Pulmonary artery endothelial cell (primary cell): ENCODE results near the gene SNX20. TPM values are rescaled to one million over a fixed set of nuclear protein-coding genes. Genes with fewer than 3 reads are reported as not detected.

Experiments used
- DNase-seq: peaks from one replicate; pipeline ENCODE4 v3.0.0-alpha.2; 2011; ENCODE audit warnings: low read depth, low spot score
- total RNA-seq: library from RNA; depleted of rRNA; stranded (reverse); fragments of >200 nt; gene quantifications from 2 replicates; pipeline ENCODE4 v1.2.3, GENCODE V29; 2014

SNX20 gene, protein sequence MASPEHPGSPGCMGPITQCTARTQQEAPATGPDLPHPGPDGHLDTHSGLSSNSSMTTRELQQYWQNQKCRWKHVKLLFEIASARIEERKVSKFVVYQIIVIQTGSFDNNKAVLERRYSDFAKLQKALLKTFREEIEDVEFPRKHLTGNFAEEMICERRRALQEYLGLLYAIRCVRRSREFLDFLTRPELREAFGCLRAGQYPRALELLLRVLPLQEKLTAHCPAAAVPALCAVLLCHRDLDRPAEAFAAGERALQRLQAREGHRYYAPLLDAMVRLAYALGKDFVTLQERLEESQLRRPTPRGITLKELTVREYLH
- total RNA-seq = not detected in 2 replicates

DNA sequence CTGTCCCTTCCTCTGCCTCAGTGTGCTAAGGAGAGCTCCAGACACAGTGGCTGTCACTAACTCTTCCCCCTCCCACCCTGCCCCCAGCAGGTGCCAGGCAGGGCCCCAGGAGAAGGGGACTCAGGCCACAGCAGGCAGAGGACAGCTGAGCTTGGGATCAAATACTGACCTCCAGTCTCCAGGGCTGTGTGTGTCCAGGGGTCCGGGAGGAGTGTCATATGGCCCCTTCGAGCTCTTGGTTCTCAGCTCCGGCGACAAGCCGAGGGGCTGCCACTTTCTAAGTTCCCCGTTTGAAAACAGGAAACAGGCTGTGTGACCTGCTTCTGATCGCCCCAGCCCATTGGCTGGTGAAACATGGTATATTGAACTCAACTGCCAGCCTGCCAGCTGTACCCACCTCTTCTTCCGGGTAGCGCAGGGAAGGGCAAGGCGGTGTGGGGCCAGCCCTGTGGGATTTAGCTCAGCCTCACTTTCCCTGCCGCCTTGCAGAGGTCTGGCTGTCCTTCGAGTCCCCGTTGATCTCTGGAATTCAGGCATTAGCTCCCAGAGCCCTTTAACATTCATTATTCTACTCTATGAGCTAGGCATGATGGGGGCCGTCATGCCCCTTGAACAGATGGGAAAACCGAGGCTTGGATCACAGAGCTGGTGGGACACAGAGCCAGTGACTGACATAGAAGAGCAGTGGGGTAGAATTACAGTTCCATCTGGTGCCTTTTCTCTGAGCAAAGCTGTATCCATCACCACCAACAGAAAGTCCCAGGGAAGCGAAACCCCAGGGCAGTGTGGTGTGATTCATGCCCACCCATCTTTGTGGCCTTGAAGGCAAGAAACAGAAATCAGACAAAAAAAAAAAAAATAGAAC lies at the start of gene SNX20:
Gene SNX20, minus strand, starts transcription at position 292 of the 865 bp plus-strand sequence. CDS start 3,786 bp downstream, outside the sequence.
- DNase-seq = no peak

DNA sequence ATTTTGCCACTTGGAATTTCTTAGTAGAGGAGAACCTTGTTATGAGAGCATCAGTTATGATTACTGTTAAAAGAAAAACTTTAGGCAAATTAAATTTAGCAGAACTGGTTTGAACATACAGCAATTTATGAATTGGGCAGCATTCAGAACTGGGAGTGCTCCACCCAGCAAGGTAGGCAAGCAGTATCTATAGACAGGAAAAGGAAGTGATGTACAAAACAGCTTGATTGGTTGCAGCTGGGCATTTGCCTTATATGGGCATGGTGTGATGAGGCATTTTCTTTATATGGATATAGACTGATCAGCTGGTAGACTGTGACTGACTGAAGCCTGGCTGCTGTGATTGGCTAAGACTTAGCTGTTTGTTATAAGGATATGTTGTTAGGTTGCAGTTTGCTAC lies 43.2 kb upstream of the SNX20 start:
- DNase-seq = no peak

DNA sequence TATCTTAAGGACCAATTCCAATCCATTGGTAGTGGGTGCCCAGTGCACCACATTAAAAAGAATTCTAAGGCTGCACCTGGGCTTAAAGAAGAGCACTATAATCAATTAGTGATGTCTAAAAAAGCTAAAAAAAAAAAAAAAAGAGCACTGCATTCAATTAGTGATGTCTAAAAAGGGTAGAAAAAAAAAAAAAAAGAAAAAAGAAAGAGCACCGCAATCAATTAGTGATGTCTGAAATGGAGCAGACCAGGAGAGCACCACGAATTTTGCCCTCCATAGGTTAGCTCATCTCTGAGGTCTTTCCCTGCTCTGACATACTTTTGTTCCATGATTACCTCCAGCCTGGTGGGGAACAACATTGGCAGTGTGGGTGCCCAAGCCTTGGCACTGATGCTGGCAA lies 41.8 kb upstream of the SNX20 start:
- DNase-seq = no peak

DNA sequence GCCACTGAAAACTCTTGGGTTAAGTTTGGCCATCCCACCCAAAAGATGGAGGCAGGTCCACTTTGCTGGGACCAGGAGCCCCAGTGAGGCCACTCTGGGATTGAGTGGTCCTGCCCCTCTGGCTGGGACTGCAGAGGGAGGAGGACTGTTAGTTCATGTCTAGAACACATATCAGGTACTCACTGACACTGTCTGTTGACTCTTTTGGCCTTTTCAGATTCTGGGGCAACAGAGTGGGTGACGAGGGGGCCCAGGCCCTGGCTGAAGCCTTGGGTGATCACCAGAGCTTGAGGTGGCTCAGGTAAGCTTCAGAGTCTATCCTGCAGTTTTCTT lies 41.3 kb upstream of the SNX20 start:
- DNase-seq = no peak

DNA sequence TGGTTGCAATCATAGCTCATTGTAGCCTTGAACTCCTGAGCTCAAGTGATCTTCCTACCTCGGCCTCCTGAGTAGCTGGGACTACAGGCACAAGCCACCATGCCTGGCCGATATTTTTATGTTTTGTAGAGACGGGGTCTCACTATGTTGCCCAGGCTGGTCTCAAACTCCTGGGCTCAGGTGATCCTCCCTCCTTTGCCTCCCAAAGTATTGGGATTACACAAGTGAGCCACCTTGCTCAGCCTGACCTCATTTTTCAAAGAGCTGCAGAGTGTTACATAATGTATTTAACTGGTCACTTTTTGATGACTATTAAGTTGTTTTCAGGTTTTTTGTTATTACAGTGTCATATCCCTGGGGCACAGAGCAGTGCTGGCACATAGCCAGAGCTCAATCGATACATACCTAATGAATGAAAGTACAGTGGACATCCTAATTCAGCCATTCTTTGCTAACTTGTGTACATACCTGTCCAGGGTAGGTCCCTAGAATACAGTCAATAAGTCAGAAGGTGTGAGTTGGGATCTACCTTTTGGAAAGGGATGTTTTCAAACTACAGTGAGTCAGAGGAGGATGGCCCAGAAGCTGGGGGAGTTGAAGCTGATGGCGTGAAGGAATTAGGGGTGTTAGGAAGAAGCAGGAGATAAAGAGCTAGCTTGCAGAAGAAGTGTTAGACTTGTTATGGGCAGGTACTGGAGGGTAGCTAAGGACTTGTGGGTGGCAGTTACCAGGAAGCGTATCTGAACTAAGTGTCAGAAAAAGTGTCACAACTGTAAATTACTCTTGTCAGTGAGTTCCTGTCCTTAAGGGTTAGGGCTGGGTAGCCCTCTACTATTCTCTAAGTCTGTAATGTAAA lies 40.7 kb upstream of the SNX20 start:
- no peak for DNase-seq

DNA sequence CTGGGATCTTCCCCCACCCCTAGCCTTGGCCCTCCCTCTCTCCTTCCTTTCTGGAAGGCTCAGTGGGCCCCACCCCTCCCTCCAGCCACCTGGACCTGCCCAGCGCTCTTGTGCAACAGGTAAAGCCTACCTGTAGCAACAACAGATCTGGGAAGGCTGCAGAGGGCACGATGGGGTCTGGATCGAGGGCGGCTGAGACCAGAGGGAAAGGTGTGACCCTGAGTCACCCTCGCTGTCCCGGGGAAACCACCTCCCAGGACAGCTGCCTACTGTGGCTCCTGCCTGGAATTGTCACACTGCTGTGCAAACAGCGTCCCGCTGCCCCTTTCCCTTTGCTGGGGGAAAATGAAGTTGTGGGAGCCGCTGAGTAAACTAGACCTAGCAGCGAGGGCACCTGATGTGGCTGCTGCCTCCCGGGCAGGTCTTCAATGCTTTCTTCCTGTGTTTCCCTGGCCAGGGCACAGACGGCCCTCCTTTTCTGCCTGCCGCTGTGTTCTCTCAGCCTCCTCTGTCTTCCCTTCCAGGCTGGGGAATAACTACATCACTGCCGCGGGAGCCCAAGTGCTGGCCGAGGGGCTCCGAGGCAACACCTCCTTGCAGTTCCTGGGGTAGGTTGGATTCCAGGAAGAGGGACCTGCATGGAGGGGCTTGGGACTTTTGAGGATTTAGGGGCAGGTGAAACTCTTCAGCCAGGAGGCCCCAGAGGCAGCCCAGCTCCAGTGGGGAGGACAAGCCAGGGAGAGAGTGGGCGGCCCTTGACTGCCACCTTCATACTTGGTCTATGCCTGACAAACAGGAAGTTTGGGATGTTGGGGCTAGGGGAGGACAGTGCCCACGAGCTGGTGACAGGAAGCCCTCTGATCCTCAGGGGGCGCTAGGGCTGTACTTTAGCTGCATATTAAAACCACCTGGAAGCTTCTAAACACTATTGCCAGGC lies 38.6 kb upstream of the SNX20 start:
- no peak for DNase-seq

DNA sequence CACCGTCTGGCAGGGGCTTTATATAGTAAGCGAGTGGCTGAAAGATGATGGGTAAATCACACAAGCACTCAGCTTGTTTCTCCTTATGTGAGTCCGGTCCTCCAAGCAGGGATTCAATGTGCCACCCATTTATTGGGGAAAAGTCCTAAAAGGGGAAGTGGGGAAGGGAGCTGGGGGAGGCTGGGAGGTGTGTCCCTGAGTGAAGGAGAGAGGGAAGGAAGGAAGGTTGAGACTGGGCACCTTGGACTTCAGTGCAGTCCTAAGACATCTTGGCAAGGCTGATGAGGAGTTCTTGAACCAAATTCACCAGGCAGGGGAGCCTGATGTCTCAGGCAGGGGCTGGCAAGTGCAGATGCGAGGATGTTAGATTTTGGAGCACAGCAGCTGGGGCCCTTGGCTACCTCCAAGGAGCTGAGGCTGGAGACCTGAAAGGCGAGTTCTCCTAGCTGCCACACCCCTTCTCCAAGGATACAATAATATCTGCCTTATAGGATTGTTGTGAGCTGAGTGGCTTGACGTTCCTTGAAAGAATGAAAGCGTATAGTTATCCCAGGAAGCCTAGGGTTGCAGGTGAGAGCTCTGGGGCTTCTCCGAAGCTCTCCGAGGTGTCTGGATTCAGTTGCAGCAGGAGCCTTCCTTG lies 37.8 kb upstream of the SNX20 start:
- DNase-seq = no peak

DNA sequence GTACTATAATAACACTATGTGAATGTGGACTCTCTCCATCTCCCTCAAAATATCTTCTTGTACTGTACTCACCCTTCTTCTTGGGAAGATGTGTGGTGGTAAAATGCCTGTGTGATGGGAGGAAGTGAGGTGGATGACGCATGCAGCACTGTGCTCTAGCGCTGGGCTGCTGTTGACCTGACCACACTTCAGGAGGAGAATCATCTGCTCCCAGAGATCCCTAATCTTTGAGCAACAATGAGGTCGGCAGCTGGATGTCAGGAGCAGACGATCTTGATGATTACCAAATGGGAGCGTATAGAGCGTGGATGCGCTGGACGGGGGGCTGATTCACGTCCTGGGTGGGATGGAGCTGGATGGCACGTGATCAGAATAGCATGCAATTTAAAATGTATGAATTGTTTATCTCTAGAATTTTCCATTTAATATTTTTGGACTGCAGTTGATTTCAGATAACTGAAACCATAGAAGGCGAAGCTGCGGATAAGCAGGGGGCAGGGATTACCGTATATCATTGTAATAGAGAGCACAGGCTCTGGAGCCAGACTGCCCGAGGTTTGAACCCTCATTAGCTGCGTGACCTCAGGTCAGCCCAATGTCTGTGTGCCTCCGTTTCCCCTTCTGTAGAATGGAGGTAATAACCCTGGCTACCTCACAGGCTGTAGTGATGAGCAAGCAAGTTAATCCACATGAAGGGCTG lies 37.1 kb upstream of the SNX20 start:
- DNase-seq = no peak

DNA sequence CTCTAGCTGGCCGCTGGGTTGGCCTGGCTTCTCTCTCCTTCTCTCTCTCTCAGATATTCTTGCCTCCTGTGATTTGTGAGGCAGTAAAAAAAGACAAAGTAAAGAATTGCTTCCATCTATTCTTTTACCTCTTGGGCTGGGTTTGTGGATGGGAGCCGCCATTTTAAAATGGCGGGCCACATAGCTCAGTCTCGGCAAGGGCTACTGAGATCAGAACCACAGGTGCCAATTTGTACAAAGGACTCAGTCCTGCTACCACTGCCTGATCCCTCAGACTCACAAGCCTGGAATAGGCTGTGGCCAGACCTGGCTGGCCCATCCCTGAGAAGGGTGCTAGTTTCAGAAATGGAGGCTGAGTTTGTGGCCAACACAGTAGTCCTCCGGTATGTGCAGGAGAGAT lies 36.4 kb upstream of the SNX20 start:
- no peak for DNase-seq

DNA sequence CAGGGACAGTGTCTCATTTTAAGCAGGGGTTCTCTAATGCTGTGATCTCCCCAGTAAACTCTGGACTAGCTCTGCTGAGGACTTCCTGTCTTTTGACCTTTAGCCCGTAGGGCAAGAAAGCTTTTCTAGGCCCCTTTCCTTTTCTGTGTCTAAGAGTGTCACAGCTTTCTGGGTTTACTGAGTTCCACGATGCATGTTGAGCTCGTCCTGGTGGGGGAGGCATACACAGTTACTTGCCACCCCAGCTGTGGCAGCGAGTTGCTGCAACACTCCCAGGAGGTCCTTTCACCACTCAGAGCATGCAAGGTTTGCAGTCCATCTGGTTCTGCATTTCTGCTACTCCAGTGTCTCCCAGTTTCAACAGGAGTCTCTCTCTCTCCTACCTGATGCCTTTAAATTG lies 36.0 kb upstream of the SNX20 start:
- DNase-seq = no peak

DNA sequence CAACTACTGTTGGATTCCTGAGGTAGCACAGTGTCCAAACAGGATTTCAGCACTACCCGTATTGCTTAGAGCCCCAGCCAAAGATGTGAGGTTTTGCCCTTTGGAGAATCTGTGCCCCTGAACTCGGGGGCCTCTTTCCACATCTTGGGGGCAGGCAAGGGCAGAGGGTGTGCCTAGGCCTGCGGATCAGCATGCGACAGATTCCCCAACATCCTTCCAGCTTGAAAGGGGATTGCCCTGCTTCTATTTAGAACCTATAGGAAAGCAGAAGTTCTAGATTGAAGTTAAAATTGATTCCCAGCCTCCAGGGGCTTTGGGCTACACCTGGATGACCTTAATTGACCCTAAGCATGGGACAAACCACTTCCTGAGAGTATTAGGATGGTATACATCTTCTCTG lies 31.8 kb upstream of the SNX20 start:
- DNase-seq = no peak

DNA sequence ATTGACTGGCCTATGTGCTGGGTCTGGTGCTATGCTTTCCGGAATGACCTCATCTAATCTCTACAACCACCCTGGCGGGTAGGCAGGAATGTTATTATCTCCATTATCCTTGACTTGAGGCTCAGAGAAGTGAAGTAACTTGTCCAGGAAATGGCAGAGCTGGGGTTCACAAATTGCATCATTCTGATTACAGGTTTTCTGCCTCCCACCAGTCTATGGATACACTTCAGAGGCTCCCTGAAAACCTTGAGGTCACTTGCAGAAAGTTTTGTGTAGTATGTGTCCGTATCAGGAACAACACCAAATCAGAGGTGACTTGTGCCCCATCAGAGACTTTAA lies 31.4 kb upstream of the SNX20 start:
- no peak for DNase-seq

DNA sequence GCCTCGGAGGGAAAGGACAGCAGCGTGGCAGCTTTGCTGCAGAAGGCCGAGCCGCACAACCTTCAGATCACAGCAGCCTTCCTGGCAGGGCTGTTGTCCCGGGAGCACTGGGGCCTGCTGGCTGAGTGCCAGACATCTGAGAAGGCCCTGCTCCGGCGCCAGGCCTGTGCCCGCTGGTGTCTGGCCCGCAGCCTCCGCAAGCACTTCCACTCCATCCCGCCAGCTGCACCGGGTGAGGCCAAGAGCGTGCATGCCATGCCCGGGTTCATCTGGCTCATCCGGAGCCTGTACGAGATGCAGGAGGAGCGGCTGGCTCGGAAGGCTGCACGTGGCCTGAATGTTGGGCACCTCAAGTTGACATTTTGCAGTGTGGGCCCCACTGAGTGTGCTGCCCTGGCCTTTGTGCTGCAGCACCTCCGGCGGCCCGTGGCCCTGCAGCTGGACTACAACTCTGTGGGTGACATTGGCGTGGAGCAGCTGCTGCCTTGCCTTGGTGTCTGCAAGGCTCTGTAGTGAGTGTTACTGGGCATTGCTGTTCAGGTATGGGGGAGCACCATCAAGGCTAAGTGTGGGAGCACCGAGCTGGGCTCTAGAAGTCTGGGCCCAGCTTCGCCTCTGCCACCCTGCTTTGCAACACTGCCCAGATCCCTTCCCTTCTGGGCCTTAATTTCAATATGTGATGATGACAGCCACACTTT lies 30.9 kb upstream of the SNX20 start:
- no peak for DNase-seq

DNA sequence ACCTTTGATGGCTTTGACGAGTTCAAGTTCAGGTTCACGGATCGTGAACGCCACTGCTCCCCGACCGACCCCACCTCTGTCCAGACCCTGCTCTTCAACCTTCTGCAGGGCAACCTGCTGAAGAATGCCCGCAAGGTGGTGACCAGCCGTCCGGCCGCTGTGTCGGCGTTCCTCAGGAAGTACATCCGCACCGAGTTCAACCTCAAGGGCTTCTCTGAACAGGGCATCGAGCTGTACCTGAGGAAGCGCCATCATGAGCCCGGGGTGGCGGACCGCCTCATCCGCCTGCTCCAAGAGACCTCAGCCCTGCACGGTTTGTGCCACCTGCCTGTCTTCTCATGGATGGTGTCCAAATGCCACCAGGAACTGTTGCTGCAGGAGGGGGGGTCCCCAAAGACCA lies 29.9 kb upstream of the SNX20 start:
- no peak for DNase-seq

DNA sequence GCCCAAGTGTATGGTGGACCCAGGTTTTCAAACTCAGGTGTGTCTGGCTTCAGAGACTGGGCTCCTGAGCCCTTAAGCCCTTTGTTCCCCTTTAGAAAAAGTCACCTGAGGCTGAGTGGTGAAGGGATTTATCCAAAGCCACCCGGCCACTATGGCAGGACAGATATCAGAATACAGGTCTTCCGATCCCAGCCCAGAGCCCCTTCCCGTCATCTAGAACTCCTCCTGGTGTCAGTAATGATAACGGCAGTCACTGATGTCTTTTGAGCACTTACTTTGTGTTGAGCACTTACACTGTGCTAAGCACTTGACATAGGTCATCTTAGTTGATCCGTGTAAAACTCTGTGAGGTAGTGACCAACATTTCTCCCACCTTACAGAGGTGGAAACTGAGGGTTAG lies 28.9 kb upstream of the SNX20 start:
- no peak for DNase-seq

DNA sequence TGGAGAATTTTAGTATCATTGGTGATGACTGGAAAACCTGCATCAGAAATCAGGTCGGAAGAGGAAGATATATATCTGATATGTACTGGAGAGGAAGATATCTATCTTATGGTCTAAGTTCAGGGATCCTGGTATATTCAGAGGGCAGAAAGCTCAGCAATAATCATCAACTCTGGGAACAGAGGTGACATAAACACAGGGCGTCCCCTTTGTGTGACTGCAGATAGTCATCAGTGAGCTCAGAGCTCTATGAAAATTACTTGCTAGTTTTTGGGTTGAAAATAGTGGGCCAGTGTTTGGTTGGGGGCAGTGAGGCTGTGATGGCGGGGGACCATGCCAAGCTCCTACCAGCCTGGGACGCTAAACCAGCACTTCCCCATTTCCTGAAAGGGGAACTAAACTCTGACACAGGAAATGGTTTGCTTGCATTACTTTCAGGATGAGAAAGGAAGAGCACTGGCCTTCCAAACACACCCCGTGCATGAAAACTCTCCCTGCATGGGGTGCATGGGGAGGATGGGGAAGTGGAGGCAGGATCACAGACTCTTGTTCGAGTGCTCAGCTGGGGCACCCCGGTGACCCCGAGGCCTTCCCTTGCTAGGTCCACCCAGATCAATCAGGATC lies 28.1 kb upstream of the SNX20 start:
- DNase-seq = no peak

DNA sequence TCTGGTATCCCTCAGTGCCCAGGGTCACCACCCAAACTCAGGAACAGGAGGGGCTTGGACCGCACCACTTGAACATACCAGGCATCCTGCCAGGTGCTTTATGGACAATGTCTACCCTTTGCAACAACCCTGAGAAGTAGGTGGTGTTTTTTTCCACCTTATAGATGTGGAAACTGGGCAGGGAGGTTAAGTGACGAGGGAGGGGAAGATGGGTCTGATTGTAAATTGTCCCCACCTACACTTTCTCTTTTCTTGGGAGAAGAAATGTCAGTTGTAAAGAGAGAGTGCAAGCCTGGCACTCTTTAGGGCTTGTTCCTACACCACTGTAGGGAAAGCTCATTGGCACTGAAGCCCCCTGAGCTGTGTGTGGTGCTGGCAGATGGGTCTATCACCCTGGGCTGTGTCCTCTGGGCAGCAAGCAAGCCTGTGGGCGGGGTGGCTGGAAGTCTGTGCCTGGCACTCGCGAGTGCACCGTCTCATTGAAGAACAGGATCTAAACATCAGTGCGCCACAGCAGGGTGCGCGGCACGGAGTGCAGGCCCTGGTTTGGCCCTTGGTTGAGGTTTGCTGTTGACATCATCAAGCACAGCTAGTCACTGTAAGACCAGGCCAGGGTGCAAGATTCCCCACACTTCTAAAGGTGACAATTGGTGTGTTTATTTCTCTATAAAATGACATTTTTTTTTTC lies 27.4 kb upstream of the SNX20 start:
- DNase-seq = no peak

DNA sequence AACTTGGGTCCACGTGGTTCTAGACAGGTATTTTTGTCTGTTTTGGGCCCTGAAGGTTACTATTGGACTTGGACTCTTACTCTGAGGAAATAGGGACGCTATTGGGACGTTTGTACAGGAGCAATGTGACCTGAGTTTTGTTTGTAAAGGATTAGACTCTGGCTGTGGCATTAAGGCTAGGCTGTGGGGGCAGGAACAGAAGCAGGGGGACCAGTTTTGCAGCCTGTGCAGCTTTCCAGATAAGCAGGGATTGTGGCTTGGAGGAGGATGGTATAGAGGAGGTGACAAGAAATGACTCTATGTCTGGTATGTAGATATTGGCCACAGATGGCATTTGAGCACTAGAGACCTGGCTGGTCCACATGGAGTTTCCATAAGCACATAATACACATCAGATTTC lies 25.1 kb upstream of the SNX20 start:
- no peak for DNase-seq
